ENCODE measurements around the gene SUPT3H. TPM values are rescaled to one million over a fixed set of nuclear protein-coding genes. Genes with fewer than 3 reads are reported as not detected.

SUPT3H gene
- total and polyA plus RNA-seq, 2 of the 8 experiments (the other 6 are each of a cell fraction or from before 2014, with no cell fraction given): 18.8 to 23.0 TPM

DNA sequence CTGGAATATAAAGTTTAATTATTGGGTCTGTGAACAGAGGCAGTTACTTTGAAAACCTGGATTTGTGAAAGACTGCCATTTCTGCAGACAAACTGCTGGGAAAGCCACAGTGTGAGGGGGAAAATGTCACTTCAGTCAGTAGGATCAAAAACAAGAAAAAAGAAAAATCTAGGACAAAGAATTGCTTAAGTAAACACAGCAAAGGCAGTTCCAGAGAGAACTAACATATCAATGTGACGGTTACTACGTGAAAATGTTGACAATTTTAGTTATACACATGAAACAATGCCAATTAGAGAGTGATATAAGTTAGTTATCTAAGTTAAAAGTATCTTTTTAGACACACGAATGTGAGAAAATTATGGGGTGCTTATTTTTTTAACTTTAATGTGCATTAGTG is 320.0 kb downstream of the SUPT3H start:
- Histone ChIP-seq H3K4ac (replicated peaks; ENCODE audit: insufficient read length, low read depth, low read length) (no peak overlapping the region), H3K79me1 (ENCODE audit: low read depth, low read length) (no peaks in the 10 kb centered on the region), H3K56ac (replicated peaks; ENCODE audit: insufficient read length, low read depth, low read length) (no peak overlapping the region), H3K4me2 (ENCODE audit: insufficient read depth in 1 of 2, low read depth in 2 of 2, low read length in 2 of 2) (no peak overlapping the region), H2BK12ac (ENCODE audit: low read depth, low read length) (no peak overlapping the region), H3K27ac (ENCODE audit: low read depth, low read length) (no peak overlapping the region), H3K18ac (ENCODE audit: extremely low read depth, low read length) (no peak overlapping the region), H3K23me2 (ENCODE audit: low read depth, low read length) (no peaks in the 10 kb centered on the region; the same call in 1 of the 2 replicates), H3K79me2 (ENCODE audit: control insufficient read depth in 1 of 2, insufficient read depth in 2 of 2, low read length in 2 of 2) (0 out of 4 replicates have a peak, but pooled peaks cover 0 to 2% of the 10 kb centered on the region in 2 experiments), H3K14ac (ENCODE audit: insufficient read length) (no peak overlapping the region), H3K27me3 (replicated peaks in 1 of 4; ENCODE audit: control insufficient read depth in 3 of 4, extremely low read depth in 1 of 4, insufficient read depth in 3 of 4, low read length in 3 of 4) (no peaks in the 10 kb centered on the region), H2BK120ac (replicated peaks; ENCODE audit: low read depth, low read length) (no peak overlapping the region), H4K91ac (replicated peaks; ENCODE audit: insufficient read length, low read length) (no peak overlapping the region), H2BK15ac (ENCODE audit: low read length) (no peak overlapping the region), H2AK5ac (ENCODE audit: low read depth, low read length) (no peak overlapping the region), H4K5ac (ENCODE audit: insufficient read length, low read depth, low read length) (no peak overlapping the region), H2AFZ (ENCODE audit: low read length) (no peak overlapping the region), H3K4me3 (ENCODE audit: extremely low read depth in 1 of 4, insufficient read depth in 2 of 4, low read depth in 3 of 4, low read length in 4 of 4) (no peak overlapping the region), H3K9me3 (ENCODE audit: insufficient read depth in 2 of 2, low read depth in 1 of 2, low read length in 1 of 2) (peaks cover 0 to 2% of the 10 kb centered on the region in 2 experiments; a peak in 1 of 4 replicates), H3K36me3 (ENCODE audit: control insufficient read depth in 2 of 4, insufficient read depth in 4 of 4, low read length in 3 of 4) (no peaks in the 10 kb centered on the region; a peak in 1 of 8 replicates), H3K9ac (replicated peaks in 1 of 4; ENCODE audit: extremely low read depth in 1 of 4, low read depth in 3 of 4, low read length in 3 of 4) (no peak overlapping the region), H4K8ac (ENCODE audit: extremely low read depth, insufficient read depth, low read length) (no peak overlapping the region), H3K23ac (ENCODE audit: insufficient read length) (no peak overlapping the region), H4K20me1 (replicated peaks in 1 of 2; ENCODE audit: control insufficient read depth in 1 of 2, insufficient read depth in 2 of 2, low read length in 2 of 2) (no peaks in the 10 kb centered on the region), H3K4me1 (replicated peaks in 1 of 4; ENCODE audit: control insufficient read depth in 3 of 4, insufficient read depth in 4 of 4, low read length in 3 of 4) (peaks cover 0 to 3% (median 0%) of the 10 kb centered on the region in 4 experiments; a peak in 1 of 7 replicates), H2BK20ac (ENCODE audit: low read length) (no peak overlapping the region), H2BK5ac (ENCODE audit: low read depth, low read length) (no peak overlapping the region)
- CTCF ChIA-PET (ENCODE audit: partially characterized antibody): interaction anchor here (0.6 kb wide), 1 partner anchor 199 kb away, joined by 3 read pairs; no protein-coding TSS in a partner anchor
- POLR2A ChIA-PET (ENCODE audit: partially characterized antibody): no interaction called here
- FAIRE-seq (no peak), DNase-seq (ENCODE audit: low read depth in 1 of 2, low spot score in 2 of 2) (no peak)
- TF ChIP-seq SP1 (IDR thresholded peaks at IDR 0.05; ENCODE audit: low read depth, low read length) (no peak), SP2 (IDR thresholded peaks at IDR 0.05; ENCODE audit: low read length) (no peak), RNF2 (IDR thresholded peaks at IDR 0.05; ENCODE audit: borderline replicate concordance, low read depth, low read length, missing control alignments, poor library complexity, severe bottlenecking) (no peak), HDAC2 (IDR thresholded peaks at IDR 0.05; ENCODE audit: borderline replicate concordance in 1 of 2, low read depth in 2 of 2, low read length in 2 of 2) (no peak)
- 91% methylated on average over 3 of the region's 3 CpGs; no CpG with 5 or more reads in 1 of the 2 experiments for WGBS, 2 experiments (ENCODE audit: extremely low coverage in 1 of 2, insufficient coverage in 1 of 2, insufficient read length in 1 of 2, insufficient replicate concordance in 2 of 2, low coverage in 1 of 2, low lambda C conversion rate in 2 of 2, missing lambda C conversion rate in 1 of 2)
